Pancreas (tissue), 10 donors: Measurements from ENCODE around the gene BACH2. TPM values are rescaled to one million over a fixed set of nuclear protein-coding genes. Genes with fewer than 3 reads are reported as not detected.
A peak's percentile ranks its signal among the peaks of the same experiment; 100 is the strongest.

Source experiments
- ATAC-seq, 4 donors: fragments of 200-7000 bp; cut with Tn5 transposase; one replicate each; pipeline versions ENCODE4 v1.8.0 to v1.9.1; 2020; ENCODE audit warnings: mild to moderate bottlenecking in 4 of 4, moderate library complexity in 4 of 4
- DNase-seq, 6 donors: peaks; one replicate each; pipeline ENCODE4 v3.0.0-alpha.2; 2020
- FAIRE-seq: peaks from 2 replicates; lab custom pipeline; 2012; peaks lifted over from hg19 to GRCh38; lab: Jason Lieb, UNC
- H3K27ac ChIP-seq, 4 donors: fragments of 200-600 bp; sonication (generic); 1 replicate in 3 of 4; 2 replicates in 1 of 4; pipeline versions ENCODE4 v1.5.0 to v1.8.0; 2020
- H3K27me3 ChIP-seq, 4 donors: fragments of 200-600 bp; one replicate each; pipeline ENCODE4 v1.8.0; 2021
- H3K36me3 ChIP-seq, 3 donors: fragments of 200-600 bp; sonication (generic) in 1 of 3; one replicate each; pipeline versions ENCODE4 v1.5.0 to v1.8.0; 2020 to 2021
- H3K4me1 ChIP-seq, 3 donors: fragments of 200-600 bp; one replicate each; pipeline ENCODE4 v1.8.0; 2021
- H3K4me3 ChIP-seq, 4 donors: fragments of 200-600 bp; sonication (generic) in 2 of 4; one replicate each; pipeline versions ENCODE4 v1.5.0 to v1.8.0; 2020 to 2021
- H3K9me3 ChIP-seq, 4 donors: fragments of 200-600 bp; one replicate each; pipeline ENCODE4 v1.8.0; 2021
- WGBS, 2 donors: extraction: QIAGEN DNeasy Blood & Tissue Kit; methylation state at CpG; one replicate each; pipeline ENCODE4 v1.1.7; 2013; 5-methylcytosine and 5-hydroxymethylcytosine counted together
- intact Hi-C, 3 donors: fragments of 100-400 bp; cut with DNase I; formaldehyde crosslinking; loops; one replicate each; pipeline versions ENCODE4 v1.11.1 to v1.14.2; 2022
- polyA plus RNA-seq, 2 donors: library from polyadenylated mRNA; stranded (reverse); fragments of 200-250 nt; gene quantifications; one replicate each; pipeline ENCODE4 v1.2.3, GENCODE V29; 2013
- total RNA-seq, 6 donors: library from RNA; stranded (reverse); fragmentation: NEBNext Ultra II Directional in 4 of 6; extraction: Animal tissue kit (Norgen Biotek cat#: 25700) in 4 of 6; gene quantifications; one replicate each; pipeline versions ENCODE4 v1.2.1 to v1.2.4, GENCODE V29; 2021 to 2023
- TF ChIP-seq, protein P1 (sequence below), 4 donors: fragments of 200-600 bp; sonication (generic) in 3 of 4; IDR thresholded peaks; one replicate each; pipeline versions ENCODE4 v1.5.0 to v1.8.0; 2021; ENCODE audit warnings: antibody characterized with exemption in 4 of 4
- donor health status: healthy with polysubstance abuse.
- donor health status: DM: no; HTN: no; CAD: no; lungs with moderate emphysema.
- donor health status: DM: no; HTN: no; CAD: no.
- donor health status: control.
- donor health status: control.
- donor health status: Bipolar disorder and iron deficiency.
- donor health status: DM: yes; HTN: yes; CAD: no.
- donor health status: DM: no; HTN: no; CAD: no.
- donor health status: DM: no; HTN: no; CAD: no.
- donor health status: DM: yes; HTN: yes; CAD: no.

The BACH2 gene
- total and polyA plus RNA-seq, 8 donors, result 0.61 to 8.0 (median 4.9) TPM

DNA sequence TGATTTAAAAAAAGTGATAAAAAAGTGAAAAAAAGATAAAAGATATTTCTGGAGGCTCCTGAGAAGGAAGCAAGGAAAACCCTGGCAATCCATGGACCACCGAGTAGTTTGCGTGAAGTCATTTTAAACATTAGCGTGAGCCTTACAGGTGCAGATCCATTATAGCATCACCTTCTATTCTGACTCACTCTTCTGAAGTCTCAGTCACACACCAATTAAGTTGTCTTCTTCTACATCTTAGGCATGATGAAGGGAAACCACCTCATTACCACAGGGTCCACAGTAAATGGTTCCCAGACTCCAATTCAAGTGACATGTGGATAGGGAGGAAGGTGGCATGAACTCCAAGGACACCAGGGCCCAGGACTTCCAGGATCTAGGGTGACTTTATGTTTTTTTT is 303.2 kb downstream of the BACH2 start:
- no peak overlapping the region for H3K27ac ChIP-seq
- no peak overlapping the region for H3K4me3 ChIP-seq
- no peaks in the 10 kb centered on the region for H3K36me3 ChIP-seq
- ATAC-seq, result no peak
- H3K4me1 ChIP-seq, result no peaks in the 10 kb centered on the region
- DNase-seq, result no peak
- WGBS, 2 donors, result 96 to 99% methylated on average over 3 of the region's 3 CpGs
- no peaks in the 10 kb centered on the region for H3K9me3 ChIP-seq
- H3K27me3 ChIP-seq, result no peaks in the 10 kb centered on the region
- TF ChIP-seq, protein P1, sequence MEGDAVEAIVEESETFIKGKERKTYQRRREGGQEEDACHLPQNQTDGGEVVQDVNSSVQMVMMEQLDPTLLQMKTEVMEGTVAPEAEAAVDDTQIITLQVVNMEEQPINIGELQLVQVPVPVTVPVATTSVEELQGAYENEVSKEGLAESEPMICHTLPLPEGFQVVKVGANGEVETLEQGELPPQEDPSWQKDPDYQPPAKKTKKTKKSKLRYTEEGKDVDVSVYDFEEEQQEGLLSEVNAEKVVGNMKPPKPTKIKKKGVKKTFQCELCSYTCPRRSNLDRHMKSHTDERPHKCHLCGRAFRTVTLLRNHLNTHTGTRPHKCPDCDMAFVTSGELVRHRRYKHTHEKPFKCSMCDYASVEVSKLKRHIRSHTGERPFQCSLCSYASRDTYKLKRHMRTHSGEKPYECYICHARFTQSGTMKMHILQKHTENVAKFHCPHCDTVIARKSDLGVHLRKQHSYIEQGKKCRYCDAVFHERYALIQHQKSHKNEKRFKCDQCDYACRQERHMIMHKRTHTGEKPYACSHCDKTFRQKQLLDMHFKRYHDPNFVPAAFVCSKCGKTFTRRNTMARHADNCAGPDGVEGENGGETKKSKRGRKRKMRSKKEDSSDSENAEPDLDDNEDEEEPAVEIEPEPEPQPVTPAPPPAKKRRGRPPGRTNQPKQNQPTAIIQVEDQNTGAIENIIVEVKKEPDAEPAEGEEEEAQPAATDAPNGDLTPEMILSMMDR (IDR thresholded peaks at IDR 0.05), result no peak
- FAIRE-seq, result no peak
- intact Hi-C loops, result no loop called here

DNA sequence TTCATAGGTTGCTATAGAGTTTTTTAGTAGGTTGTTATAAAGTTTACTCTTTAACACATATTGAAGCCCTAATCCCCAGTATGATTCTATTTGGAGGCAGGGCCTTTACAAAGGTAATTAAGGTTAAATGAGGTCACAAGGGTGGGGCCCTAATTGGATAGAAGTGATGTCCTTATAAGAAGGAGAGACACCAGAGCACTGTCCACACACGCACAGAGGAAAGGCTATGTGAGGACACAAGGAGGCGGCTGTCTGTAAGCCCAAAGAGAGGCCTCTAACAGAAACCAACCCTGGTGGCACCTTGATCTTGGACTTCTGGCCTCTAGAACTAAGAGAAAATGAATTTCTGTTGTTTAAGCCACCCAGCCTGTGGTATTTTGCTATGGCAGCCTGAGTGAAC is 303.8 kb downstream of the BACH2 start:
- Histone ChIP-seq H3K4me3 (no peak overlapping the region), H3K9me3 (no peaks in the 10 kb centered on the region), H3K36me3 (no peaks in the 10 kb centered on the region), H3K4me1 (no peaks in the 10 kb centered on the region), H3K27ac (no peak overlapping the region), H3K27me3 (no peaks in the 10 kb centered on the region)
- WGBS, 2 donors, result 95 to 97% methylated on average over 2 of the region's 2 CpGs
- intact Hi-C loops, result no loop called here
- TF ChIP-seq, protein P1 (IDR thresholded peaks at IDR 0.05), result no peak
- no peak for FAIRE-seq
- no peak for ATAC-seq
- DNase-seq, result no peak

DNA sequence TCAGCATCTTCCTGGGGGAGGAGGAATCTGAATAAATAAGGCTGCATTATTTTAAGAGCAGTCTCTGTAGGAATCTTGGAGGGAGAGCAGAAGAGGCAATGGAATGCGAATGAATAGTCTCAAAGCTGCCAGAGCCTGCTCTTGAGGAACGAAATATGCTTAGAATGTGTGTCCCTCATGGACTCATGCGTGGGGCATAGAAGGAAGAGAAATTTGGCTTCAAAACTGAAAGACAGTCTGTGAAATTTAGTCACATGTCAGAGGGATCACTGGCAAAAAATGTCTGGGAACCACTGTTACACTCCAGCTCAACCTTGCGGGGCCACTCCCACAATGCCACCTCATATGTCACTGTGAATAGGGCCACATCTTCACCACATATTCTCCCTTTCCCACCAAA is 306.9 kb downstream of the BACH2 start:
- DNase-seq (no peak), FAIRE-seq (no peak), ATAC-seq (no peak)
- TF ChIP-seq, protein P1 (IDR thresholded peaks at IDR 0.05), result no peak
- no peaks in the 10 kb centered on the region for H3K4me1 ChIP-seq
- 71 to 76% methylated on average over 4 of the region's 4 CpGs for WGBS, 2 donors
- intact Hi-C loops, result no loop called here
- H3K9me3 ChIP-seq, result no peaks in the 10 kb centered on the region
- no peaks in the 10 kb centered on the region for H3K36me3 ChIP-seq
- no peak overlapping the region for H3K4me3 ChIP-seq
- H3K27ac ChIP-seq, result no peak overlapping the region
- H3K27me3 ChIP-seq, result no peaks in the 10 kb centered on the region

DNA sequence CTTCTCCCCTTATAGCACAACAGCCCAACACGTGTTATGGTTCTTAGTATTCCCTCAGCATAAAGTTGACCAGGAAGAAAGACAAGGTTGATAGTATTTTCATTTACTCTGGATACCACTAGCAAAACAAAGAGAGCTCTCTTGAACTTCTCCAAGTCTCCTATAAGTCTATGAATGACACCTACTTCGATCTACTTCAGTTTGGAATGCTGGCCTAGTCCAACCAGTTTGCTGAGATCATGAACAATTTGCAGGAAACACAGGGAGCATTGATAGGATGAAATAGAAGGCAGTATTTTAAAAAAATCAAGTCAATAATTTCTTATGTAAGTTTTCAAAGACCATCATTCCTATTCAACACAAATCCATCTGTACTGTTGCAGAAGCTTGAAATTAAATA is 308.8 kb downstream of the BACH2 start:
- intact Hi-C loops, result no loop called here
- ATAC-seq (peak in 2 of 4 donors; percentile 43 to 64), FAIRE-seq (no peak), DNase-seq (no peak)
- no peaks in the 10 kb centered on the region for H3K9me3 ChIP-seq
- no peaks in the 10 kb centered on the region for H3K36me3 ChIP-seq
- peak overlapping the region in 1 of 4 donors; percentile 27 for H3K27ac ChIP-seq
- H3K27me3 ChIP-seq, result no peaks in the 10 kb centered on the region
- H3K4me3 ChIP-seq, result no peak overlapping the region
- no peaks in the 10 kb centered on the region for H3K4me1 ChIP-seq
- 48 to 52% methylated on average over 2 of the region's 2 CpGs for WGBS, 2 donors
- TF ChIP-seq, protein P1 (IDR thresholded peaks at IDR 0.05), result no peak

DNA sequence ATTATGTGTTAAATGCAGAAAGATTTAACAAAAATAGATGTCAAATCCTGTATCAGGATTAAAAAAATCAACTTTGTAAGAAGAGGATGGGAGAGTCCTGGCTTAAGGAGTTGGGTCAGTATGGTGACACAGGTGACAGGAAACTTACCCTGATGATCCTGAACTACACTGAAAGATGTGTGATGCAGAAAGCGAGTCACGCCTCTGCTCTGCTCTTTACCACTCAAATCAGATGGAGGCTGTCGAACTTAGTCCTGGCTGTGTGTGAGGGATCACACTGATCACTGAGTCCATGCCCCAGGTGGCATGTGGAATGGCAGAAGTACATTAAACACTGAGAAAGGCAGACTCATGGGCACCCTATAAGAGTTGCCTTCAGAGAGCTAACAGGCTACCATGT is 309.5 kb downstream of the BACH2 start:
- FAIRE-seq (no peak), DNase-seq (no peak), ATAC-seq (no peak)
- TF ChIP-seq, protein P1 (IDR thresholded peaks at IDR 0.05), result no peak
- Histone ChIP-seq H3K9me3 (no peaks in the 10 kb centered on the region), H3K36me3 (no peaks in the 10 kb centered on the region), H3K27ac (peak overlapping the region in 1 of 4 donors; percentile 27), H3K27me3 (no peaks in the 10 kb centered on the region), H3K4me1 (no peaks in the 10 kb centered on the region), H3K4me3 (no peak overlapping the region)
- intact Hi-C loops, result no loop called here
- WGBS, 2 donors, result 88 to 95% methylated on average over 3 of the region's 3 CpGs
